ENCODE data around the gene SLC35G2.

- no peak for TF ChIP-seq CTCF (IDR thresholded peaks at IDR 0.05; ENCODE audit: poor library complexity)
- no peak for TF ChIP-seq EZH2 (IDR thresholded peaks at IDR 0.05; ENCODE audit: borderline replicate concordance)
- TF ChIP-seq EZH2phosphoT487 (IDR thresholded peaks at IDR 0.05; ENCODE audit: low read depth, severe bottlenecking, unreplicated experiment), result no peak
These were observed 80.8 kb downstream of the SLC35G2 start for GRCh38 chr3:136899622-136900158.

All from hepatocyte (in vitro differentiated cells).